ENCODE measurements around the gene SCNN1B.
"Not testable (repeated sequence)": the region's sequence is repeated elsewhere in the genome, so short reads cannot be mapped to it uniquely, and the experiment has no call there.

Gene SCNN1B

DNA sequence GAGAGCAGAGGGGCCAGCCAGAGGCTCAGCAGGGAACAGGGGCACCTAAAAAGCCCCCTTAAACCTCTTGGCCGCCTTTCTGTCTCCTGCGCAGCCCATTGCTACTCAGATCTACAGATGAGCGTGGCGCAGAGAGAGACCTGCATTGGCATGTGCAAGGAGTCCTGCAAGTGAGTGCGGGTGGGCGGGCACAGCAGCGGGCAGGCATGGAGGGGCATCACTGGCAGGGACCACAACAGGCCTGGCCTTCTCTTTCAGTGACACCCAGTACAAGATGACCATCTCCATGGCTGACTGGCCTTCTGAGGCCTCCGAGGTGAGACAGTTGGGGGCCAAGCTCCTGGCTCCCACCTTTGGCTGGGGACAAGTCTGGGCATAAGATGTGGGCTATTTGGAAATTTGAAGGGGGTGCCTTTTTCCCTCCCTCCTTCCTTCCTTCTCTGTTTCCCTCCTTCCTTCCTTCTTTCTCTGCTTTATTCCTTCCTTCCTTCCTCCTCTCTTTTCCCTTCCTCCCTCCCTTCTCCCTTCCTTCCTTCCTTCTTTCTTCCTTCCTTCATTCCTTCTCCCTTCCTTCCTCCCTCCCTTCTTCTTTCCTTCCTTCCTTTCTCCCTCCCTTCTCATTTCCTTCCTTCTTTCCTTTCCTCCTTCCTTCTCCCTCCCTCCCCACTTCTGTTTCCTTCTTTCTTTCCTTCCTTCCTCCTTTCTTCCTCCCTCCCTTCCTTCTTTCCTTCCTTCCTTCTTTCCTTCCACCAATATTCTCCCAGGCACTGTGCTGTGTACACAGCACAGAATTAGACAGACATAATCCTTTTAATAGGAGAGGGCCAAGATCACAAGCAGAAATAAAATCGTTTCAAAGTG, 75.2 kb downstream of the SCNN1B start:
- DNase-seq (ENCODE audit: low read depth in 4 of 4, low spot score in 1 of 4) = no peak

DNA sequence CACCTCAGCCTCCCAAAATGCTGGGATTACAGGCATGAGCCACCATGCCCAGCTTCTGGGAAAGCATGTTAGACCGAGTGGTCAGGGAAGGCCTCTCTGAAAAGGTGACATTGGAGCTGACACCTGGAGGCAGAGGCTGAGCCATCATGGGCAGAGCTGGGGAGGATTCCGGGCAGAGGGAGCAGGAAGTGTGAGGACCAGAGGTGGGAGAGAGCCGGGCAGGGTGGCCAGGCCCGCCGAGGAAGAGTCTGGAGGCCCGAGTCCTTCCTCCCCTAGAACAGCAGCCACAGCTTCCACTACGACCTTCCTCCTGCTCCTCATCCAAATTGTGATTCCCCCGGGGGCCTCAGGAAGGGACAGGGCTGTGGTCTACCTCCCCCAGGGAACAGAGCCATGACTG, 76.2 kb downstream of the SCNN1B start:
- no peak for DNase-seq (ENCODE audit: low read depth in 4 of 4, low spot score in 1 of 4)

DNA sequence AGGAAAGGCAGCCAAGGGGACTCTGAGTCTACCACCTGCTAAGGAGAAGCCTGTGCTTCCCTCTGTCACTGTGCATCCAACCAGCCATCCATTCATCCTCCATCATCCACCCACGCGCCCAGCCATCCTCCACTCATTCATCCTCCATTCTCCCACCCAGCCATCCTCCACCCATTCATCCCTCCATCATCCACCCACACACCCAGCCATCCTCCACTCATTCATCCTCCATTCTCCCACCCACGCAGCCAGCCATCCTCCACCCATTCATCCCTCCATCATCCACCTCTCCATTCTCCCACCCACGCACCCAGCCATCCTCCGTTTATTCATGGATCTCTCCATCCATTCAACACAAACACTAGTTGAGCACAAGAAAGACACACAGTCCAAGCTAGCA, 76.8 kb downstream of the SCNN1B start:
- no peak for DNase-seq (ENCODE audit: low read depth in 4 of 4, low spot score in 1 of 4)

DNA sequence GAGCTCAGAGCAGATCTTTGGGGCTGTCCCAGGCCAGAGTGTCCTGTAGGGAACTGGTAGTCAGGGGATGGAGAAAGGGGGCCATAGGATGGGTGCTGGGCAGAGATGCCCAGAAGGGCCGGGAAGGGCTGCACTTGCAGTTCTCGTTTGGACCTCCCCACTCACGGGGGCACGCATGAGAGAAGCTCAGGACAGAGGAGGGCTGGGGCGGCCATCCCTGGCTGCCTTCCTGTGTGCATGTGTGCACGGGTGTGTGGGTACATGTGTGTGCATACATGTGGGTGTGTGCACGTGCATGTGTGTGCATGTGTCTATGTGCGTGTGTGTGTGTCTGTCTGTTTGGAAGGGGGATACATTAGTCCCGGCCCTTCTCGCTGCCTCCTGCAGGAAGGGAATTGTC, 77.6 kb downstream of the SCNN1B start:
- DNase-seq (ENCODE audit: low read depth in 4 of 4, low spot score in 1 of 4) = no peak

DNA sequence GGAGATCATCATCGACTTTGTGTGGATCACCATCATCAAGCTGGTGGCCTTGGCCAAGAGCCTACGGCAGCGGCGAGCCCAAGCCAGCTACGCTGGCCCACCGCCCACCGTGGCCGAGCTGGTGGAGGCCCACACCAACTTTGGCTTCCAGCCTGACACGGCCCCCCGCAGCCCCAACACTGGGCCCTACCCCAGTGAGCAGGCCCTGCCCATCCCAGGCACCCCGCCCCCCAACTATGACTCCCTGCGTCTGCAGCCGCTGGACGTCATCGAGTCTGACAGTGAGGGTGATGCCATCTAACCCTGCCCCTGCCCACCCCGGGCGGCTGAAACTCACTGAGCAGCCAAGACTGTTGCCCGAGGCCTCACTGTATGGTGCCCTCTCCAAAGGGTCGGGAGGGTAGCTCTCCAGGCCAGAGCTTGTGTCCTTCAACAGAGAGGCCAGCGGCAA, 78.4 kb downstream of the SCNN1B start:
- DNase-seq (ENCODE audit: low read depth in 4 of 4, low spot score in 1 of 4) = no peak

DNA sequence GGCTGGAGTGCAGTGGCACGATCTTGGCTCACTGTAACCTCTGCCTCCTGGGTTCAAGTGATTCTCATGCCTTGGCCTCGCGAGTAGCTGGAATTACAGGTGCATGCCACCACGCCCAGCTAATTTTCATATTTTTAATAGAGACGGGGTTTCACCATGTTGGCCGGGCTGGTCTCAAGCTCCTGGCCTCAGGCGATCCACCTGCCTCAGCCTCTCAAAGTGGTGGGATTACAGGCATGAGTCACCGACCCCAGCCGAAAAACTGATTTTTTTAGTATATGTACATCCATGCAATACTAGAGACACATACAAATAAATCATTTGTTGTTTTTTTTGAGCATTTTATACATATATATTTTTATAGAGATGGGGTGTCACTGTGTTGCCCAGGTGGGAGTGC, 79.6 kb downstream of the SCNN1B start:
- not testable (repeated sequence) for DNase-seq (ENCODE audit: low read depth in 4 of 4, low spot score in 1 of 4)

DNA sequence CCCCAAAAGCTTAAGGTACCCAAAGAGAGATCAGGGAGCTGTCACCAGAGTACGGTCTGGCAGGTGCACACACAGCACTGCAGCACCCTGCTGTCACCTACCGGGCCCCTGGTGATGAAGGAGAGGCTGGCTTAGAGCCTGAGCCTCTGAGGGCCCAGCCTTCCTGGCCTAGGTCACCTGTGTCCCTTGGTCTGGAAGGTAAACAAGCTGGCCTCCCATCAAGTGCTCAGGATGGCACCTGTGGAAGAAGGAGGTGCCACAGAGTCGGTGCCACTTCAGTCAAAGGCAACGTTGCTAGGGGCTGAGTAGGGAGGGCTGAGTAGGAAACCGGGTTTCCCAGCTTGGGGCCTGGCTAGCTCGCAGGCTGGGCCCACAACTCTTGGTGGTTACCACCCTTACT, 80.2 kb downstream of the SCNN1B start:
- DNase-seq (ENCODE audit: low read depth in 4 of 4, low spot score in 1 of 4) = no peak

DNA sequence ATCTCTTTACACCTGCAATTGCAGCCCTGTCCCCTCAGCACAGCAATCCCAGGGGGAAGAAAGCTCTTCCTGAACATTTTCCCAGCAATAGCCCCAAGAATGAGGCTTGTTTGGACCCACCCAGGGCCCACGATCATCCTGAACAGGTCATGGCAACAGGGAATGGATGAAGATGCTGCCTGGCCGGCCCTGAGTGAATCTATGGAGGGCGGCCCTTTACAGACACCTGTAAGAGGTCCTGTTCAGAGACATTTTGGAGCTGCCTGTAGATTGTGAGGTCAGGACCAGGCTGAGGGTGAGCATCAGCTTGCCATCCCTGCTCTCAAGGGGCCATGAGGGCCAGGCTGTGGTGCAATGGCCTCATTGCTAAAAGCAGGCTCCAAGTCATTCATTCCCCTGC, 81.8 kb downstream of the SCNN1B start:
- no peak for DNase-seq (ENCODE audit: low read depth in 4 of 4, low spot score in 1 of 4)

DNA sequence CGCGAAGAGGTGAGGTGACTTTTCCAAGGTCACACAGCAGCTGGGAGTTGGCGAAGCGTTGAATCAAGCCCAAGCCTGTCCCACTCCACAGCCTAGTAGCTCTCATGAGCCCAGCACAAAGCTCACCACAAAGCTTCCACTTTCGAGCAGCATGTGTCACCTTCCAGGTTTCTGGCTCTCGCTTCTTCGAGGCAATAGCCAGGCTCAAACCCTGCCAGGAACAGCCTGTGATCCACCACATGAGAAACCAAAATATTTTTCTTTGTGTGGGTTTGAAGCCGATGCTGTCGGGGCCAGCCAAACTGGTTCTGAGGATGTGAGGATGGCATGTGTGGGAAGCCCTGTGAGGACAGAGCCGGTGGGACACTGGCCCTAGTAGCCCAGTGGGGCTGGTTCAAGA, 82.8 kb downstream of the SCNN1B start:
- DNase-seq (ENCODE audit: low read depth in 4 of 4, low spot score in 1 of 4) = no peak

DNA sequence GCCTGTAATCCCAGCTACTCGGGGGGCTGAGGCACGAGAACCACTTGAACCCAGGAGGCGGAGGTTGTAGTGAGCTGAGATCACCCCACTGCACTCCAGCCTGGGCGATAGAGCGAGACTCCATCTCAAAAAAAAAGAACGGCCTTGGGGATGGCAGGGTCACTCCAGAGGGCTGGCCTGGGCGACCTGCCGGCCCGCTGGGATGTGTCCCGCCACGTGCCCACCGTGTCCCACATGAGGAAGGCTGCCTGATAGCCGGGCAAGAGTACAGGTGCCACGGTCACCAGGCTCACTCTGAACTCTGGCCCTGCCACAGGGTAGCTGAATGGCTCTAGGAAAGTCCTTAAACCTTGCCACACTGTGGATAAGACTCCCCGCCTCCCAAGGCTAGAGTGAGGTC, 83.3 kb downstream of the SCNN1B start:
- DNase-seq (ENCODE audit: low read depth in 4 of 4, low spot score in 1 of 4) = no peak

DNA sequence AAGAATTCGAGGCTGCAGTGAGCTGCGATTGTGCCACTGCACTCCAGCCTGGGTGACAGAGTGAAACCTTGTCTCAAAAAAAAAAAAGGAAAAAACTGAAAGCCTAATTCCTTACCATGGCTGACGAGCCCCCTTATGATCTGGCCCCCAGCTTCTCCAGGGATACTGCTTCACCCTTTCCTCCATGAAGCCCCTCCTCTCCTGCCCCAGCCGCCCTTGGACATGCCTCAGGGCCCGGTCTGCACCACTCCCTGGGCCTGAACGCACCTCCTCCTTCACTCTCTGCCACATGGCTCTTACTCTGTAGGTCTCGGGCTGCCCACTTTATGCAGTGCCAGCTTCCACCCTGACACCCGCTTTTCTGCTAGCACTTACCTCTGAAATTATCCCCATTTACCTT, 85.6 kb downstream of the SCNN1B start:
- no peak for DNase-seq (ENCODE audit: low read depth in 4 of 4, low spot score in 1 of 4)

DNA sequence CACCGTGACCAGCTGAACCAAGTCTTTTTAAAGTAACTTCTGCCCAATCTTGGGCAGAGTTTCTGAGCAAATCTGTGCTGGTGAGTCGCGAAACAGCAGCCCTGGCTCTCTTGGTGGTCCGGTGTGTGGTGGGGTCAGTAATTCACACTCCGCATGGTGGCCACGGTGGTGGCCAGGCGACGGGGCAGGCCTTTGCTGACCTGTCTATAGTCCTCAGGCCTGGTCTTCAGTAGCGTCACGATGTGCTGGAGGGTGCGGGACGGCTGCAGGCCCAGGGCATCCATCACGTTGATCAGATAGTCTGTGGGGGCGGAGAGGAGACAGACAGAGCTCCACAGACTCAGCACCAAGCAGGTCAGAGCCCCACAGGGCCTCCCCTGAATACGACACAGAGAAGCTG, 86.7 kb downstream of the SCNN1B start:
- DNase-seq (ENCODE audit: low read depth in 4 of 4, low spot score in 1 of 4) = no peak

DNA sequence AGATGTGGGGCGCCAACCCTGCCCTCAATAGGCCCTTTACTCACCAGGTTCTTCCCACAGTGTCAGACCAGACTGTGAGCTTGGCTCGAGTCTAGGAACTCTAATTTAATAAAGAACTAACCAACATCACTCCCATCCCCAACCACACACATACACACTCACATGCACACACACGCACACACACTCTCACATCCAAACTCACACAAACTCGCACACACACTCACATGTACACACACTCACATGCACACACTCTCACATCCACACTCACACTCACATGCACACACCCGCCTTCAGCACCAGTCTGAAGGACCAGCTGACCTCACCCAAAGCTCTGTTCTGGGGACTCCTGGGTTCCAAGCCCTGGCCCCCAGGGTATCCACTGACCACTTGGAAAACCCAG, 87.1 kb downstream of the SCNN1B start:
- DNase-seq (ENCODE audit: low read depth in 4 of 4, low spot score in 1 of 4) = no peak

DNA sequence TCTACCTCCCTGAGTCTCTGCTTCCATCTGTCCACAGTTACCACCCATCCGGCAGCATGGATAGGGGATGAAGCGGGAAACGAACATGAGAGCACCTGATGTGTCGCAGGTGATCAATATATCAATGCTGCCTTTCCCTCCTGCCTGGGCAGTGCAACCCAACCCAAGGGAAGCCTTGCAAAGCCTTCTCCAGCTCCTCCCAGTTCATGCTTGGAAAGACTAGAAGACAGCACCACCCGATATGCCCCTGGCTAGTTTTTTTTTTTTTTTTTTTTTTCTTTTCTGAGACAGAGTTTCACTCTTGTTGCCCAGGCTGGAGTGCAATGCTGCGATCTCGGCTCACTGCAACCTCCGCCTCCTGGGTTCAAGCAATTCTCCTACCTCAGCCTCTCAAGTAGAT, 87.8 kb downstream of the SCNN1B start:
- DNase-seq (ENCODE audit: low read depth in 4 of 4, low spot score in 1 of 4) = not testable (repeated sequence)

DNA sequence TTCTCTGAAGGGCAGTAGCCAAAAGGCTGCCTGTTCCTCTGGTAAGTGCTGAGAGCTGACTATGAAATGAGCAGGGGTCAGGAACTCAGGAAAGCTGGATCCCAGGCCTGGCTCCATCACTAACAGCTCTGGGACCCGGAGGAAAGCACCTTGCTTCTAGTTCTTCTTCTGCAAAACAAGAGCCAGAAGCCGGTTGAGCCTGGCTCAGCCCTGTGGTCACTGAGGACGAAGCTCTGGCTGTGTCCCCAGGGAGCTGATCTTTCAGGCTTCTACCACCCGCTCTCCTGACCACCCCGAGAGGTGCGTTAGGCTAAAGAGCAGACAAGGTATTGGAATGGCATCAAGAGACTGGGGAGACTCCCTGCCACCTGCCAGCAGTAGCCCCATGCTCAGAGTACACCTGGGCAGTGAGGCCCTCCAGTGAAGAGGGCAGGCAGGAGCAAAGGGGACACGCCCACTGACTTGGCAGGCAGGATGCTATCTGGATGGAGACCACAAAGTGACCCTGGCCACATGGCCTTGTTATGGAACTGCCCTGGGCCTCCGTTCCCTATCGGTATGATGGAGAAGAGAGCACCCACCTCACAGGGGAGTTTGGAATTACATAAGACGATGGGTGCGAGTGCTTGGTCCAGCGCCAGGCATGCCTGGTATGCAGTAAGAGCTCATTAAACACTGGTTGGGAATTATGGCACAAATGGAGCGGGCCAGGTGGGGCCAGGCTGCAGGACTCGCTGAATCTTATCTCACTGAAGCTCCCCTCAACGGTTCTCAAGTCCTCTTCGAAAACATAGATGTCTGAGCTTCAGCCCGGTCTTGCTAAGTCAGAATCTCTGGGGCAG, 89.5 kb downstream of the SCNN1B start:
- no peak for DNase-seq (ENCODE audit: low read depth in 4 of 4, low spot score in 1 of 4)

DNA sequence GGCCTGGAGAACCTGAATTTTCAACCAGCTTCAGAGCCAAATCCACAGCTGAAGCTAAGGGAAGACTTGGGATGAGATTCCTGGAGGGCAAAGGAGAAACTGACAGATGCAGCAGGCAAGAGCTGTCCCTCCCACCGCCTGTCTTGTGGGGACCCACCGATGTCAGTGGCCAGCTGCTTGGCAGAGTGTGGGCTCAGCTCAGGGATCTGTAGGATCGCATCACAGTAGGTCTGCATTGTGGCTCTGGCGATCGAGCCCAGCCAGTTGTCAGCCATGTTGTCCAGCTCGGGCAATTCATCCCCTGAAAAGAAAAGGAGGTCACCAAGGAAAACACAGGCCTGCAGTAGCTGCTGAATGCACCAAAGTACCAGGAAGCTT, 90.1 kb downstream of the SCNN1B start:
- DNase-seq (ENCODE audit: low read depth in 4 of 4, low spot score in 1 of 4) = no peak

DNA sequence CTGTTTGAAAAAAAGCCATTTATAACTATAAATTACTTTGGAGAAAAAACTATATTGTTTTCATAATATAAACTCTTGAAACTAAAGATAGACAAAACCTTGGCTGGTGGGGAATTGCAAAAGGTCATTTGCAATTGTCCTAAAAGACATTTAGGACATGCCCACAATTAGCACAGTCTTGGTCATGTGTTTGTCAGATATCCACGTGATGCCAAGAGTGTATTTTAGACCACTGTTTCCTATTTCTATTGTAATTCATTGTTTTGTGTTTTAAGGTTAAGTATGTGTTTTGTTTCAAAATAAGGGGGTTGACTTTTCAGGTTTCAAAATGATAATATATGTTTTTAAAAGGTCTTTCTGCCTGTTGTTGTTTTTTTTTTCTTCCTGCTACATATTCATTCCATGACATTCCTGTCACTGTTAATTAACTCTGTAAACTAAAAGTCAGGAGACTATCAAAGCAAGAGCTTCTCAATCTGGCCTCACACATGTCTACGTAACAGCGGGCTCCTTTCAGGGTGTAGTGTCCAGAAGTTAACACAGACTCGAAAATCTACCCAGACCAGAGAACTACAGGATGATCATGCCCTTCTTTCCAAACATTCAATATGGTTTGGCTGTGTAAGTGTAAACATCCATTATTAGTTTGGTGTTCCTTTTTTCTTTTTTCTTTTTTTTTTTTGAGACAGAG, 92.2 kb downstream of the SCNN1B start:
- DNase-seq (ENCODE audit: low read depth in 4 of 4, low spot score in 1 of 4) = no peak

DNA sequence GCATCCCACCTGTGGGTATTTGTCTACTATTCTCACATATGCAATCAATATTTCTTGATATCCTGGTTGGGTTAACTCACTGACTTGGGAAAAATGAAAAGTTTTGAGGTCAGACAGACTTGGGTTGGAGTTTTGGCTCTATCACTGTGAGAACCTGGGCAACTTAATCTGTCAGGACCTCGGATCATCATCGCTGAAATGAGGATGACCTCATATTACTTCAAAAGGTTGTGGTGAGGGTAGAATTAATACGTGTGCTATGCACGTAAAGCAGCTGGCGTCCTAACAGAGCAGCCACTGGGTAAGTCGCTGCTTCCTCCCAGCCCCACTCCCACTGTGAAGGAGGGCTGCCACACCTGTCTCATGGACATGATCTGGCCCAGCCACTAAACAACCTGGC, 93.6 kb downstream of the SCNN1B start:
- no peak for DNase-seq (ENCODE audit: low read depth in 4 of 4, low spot score in 1 of 4)

DNA sequence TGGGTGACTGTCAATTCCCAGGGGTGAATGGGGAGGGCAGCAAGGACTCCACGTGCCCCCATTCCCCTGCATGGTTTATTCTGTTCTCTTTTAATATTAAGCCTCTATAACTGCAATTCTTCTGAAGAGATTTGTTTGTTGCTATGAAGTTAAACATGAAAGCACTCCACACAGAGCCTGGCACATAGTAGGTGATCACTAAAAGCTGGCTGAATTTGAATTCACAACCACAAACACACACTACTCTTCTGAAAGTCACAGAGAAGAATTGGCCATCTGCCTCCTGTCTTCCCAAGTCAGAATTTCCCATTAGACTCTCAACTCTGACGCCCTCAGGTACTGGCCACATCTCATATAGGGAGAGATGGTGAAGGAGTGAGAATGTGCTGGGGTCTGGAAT, 95.4 kb downstream of the SCNN1B start:
- no peak for DNase-seq (ENCODE audit: low read depth in 4 of 4, low spot score in 1 of 4)

DNA sequence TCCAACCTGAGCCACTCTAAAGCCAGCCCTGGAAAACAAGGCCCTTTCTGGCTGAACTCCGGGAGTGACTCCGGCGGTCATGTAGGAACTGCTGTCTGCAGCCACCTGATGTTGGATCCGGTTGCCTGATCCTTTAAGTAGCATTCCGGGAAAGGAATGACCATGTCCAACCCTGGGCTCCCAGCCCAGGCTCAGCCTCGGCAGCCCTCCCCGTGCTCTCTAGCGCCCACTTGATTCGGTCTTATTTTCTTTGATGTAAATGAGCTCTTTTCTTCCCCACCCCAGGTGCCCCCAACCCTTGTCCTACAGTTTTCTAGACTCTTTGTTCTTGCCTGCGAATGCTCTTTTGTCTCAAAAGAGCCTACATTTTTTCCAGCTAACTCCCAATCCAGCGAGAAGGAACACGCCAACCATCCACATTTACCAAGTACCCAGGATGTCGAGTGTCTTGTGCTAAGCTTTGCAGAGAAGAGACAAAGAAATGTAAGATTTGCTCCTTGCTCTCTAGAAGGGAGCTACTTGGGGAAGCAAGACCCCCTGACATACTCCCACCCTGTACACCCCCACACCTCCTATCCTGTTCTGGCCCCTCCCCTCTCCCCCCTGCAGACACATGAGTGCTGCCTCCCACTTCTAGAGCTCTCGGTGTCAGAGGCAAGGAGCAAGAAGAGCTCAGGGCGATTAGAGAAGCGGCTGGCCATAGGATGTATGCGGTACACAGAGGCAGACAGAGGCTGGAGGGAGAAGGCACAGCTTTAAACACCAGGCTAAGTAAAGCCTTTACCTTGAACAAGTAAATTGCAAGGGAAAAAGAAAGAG, 97.1 kb downstream of the SCNN1B start:
- DNase-seq (ENCODE audit: low read depth in 4 of 4, low spot score in 1 of 4) = no peak

DNA sequence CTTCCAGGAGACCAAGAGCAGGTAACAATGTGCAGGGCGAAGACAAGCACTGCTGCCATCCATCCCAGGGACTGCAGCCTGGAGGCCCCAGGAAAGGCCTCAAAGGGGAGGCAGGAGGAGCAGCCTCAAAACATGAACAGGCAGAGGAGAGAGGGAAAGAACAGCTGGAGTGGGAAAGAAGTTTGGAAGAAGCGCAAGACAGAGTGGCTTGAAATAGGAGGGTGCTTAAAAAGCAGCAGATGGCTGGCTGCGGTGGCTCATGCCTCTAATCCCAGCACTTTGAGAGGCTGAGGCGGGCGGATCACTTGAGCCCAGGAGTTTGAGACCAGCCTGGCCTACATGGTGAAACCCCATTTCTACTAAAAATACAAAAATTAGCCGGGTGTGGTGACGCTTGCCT, 98.3 kb downstream of the SCNN1B start:
- DNase-seq (ENCODE audit: low read depth in 4 of 4, low spot score in 1 of 4) = not testable (repeated sequence)
